K562 (cell line): Measurements from ENCODE around the gene SMIM29. TPM values are rescaled to one million over a fixed set of nuclear protein-coding genes. Genes with fewer than 3 reads are reported as not detected.
A peak's percentile ranks its signal among the peaks of the same experiment; 100 is the strongest.

Experiments used
- BMI1 ChIP-seq: fragments of 150-350 bp; IDR thresholded peaks from 2 replicates; pipeline ENCODE4 v1.6.1; 2014; ENCODE audit warnings: low read length
- BRD9 ChIP-seq: fragments of 450-650 bp; IDR thresholded peaks from 2 replicates; pipeline ENCODE4 v1.6.1; 2018; ENCODE audit warnings: low read depth; ENCODE audit not compliant: partially characterized antibody
- CTBP1 ChIP-seq: fragments of 450-650 bp; IDR thresholded peaks from 2 replicates; pipeline ENCODE4 v1.6.1; 2016; ENCODE audit warnings: borderline replicate concordance
- ELF4 ChIP-seq: fragments of 450-650 bp; formaldehyde crosslinking; IDR thresholded peaks from 2 replicates; pipeline ENCODE4 v1.4.0; 2022; ENCODE audit warnings: missing genetic modification characterization
- ESRRA ChIP-seq: fragments of 450-650 bp; IDR thresholded peaks from 2 replicates; pipeline ENCODE4 v1.6.1; 2014; ENCODE audit warnings: low read depth, mild to moderate bottlenecking, moderate library complexity, borderline replicate concordance
- GABPB1 ChIP-seq: sonication (generic); formaldehyde crosslinking; IDR thresholded peaks from 2 replicates; pipeline ENCODE4 v1.8.0; 2022; ENCODE audit warnings: mild to moderate bottlenecking, missing genetic modification reagents
- GATAD2B ChIP-seq: fragments of 450-650 bp; IDR thresholded peaks from 2 replicates; pipeline ENCODE4 v1.6.1; 2017; ENCODE audit warnings: mild to moderate bottlenecking, borderline replicate concordance
- HDAC6 ChIP-seq: IDR thresholded peaks from 2 replicates; pipeline ENCODE4 v1.6.1; 2012; ENCODE audit warnings: low read depth, mild to moderate bottlenecking, control low read depth, inconsistent platforms, low read length, moderate library complexity
- HNRNPH1 ChIP-seq: fragments of 200-400 bp; formaldehyde crosslinking; optimal IDR thresholded peaks from 2 replicates; pipeline ENCODE3; 2017; ENCODE audit warnings: low read depth, mild to moderate bottlenecking, low read length, moderate library complexity
- HNRNPK ChIP-seq: fragments of 200-400 bp; formaldehyde crosslinking; IDR thresholded peaks from one replicate; pipeline ENCODE4 v1.6.1; 2018; ENCODE audit warnings: mild to moderate bottlenecking, low read depth, low read length; ENCODE audit not compliant: poor library complexity, severe bottlenecking
- KDM4B ChIP-seq, 2 experiments: fragments of 450-650 bp in 1 of 2; sonication (generic) in 1 of 2; IDR thresholded peaks; 2 replicates each; pipeline ENCODE4 v1.6.1; 2016 to 2017; ENCODE audit warnings: borderline replicate concordance in 2 of 2, antibody characterized with exemption in 1 of 2, low read depth in 1 of 2, mild to moderate bottlenecking in 1 of 2
- KLF6 ChIP-seq: fragments of 250-450 bp; sonication (Bioruptor Pico); IDR thresholded peaks from 2 replicates; pipeline ENCODE4 v1.4.0; 2020; ENCODE audit warnings: mild to moderate bottlenecking, moderate library complexity, borderline replicate concordance
- MECOM ChIP-seq: fragments of 250-450 bp; sonication (Bioruptor Pico); IDR thresholded peaks from 2 replicates; pipeline ENCODE4 v1.8.0; 2022; ENCODE audit warnings: inconsistent platforms
- NFXL1 ChIP-seq: fragments of 450-650 bp; formaldehyde crosslinking; IDR thresholded peaks from 2 replicates; pipeline ENCODE4 v1.4.0; 2021; ENCODE audit warnings: mild to moderate bottlenecking
- RUNX1 ChIP-seq: sonication (generic); IDR thresholded peaks from 2 replicates; pipeline ENCODE4 v1.6.1; 2016; ENCODE audit warnings: antibody characterized with exemption, low read depth
- SMC3 ChIP-seq: conservative IDR thresholded peaks from 2 replicates; pipeline ENCODE4 v1.6.1; 2011; ENCODE audit warnings: low read depth, low read length, improper control_type of control experiment; ENCODE audit not compliant: insufficient read depth
- SP1 ChIP-seq: sonication (generic); formaldehyde crosslinking; IDR thresholded peaks from 2 replicates; pipeline ENCODE4 v1.8.1; 2022; ENCODE audit warnings: mild to moderate bottlenecking, missing genetic modification reagents
- STAG1 ChIP-seq: sonication (generic); formaldehyde crosslinking; IDR thresholded peaks from 2 replicates; pipeline ENCODE4 v1.5.0; 2020; ENCODE audit warnings: missing genetic modification reagents, borderline replicate concordance
- TAF7 ChIP-seq: fragments of 450-650 bp; IDR thresholded peaks from 2 replicates; pipeline ENCODE4 v1.6.1; 2016; ENCODE audit warnings: missing genetic modification characterization, missing compliant biosample characterization
- ZFP1 ChIP-seq: fragments of 450-650 bp; formaldehyde crosslinking; IDR thresholded peaks from 2 replicates; pipeline ENCODE4 v1.4.0; 2020; ENCODE audit warnings: mild to moderate bottlenecking, mixed read lengths
- ZNF586 ChIP-seq: fragments of 450-650 bp; formaldehyde crosslinking; conservative IDR thresholded peaks from 2 replicates; pipeline ENCODE4 v1.4.0; 2020; ENCODE audit warnings: mild to moderate bottlenecking, moderate library complexity
- ZNF717 ChIP-seq: fragments of 250-450 bp; sonication (Bioruptor Pico); IDR thresholded peaks from 2 replicates; pipeline ENCODE4 v1.5.0; 2021
- polyA plus RNA-seq, 8 experiments: library from polyadenylated mRNA; depleted of rRNA in 4 of 8; stranded (reverse) in 5 of 8; unstranded in 3 of 8; fragments of >200 nt; fragmentation: Nextera tagmentation in 2 of 8; fragmentation: Illumina TruSeq in 1 of 8; extraction: Ambion mirVana in 2 of 8; extraction: Trizol in 1 of 8; gene quantifications; 2 replicates each; pipeline versions ENCODE4 v1.2.1 to v1.2.3, GENCODE V29; 2011 to 2014; ENCODE audit warnings: inconsistent platforms in 1 of 8, missing spikeins in 1 of 8
- total RNA-seq, 7 experiments: library from RNA; depleted of rRNA in 6 of 7; stranded (reverse); fragments of >200 nt in 6 of 7; fragmentation: Illumina TruSeq in 2 of 7; extraction: Trizol in 2 of 7; gene quantifications; 2 replicates each; pipeline versions ENCODE4 v1.2.1 to v1.2.3, GENCODE V29; 2011 to 2021; ENCODE audit warnings: low replicate concordance in 1 of 7
- TF ChIP-seq, protein P1 (sequence below): fragments of 250-450 bp; sonication (Bioruptor Pico); IDR thresholded peaks from 2 replicates; pipeline ENCODE4 v1.4.0; 2020; ENCODE audit warnings: mild to moderate bottlenecking, moderate library complexity
- TF ChIP-seq, protein P2 (sequence below): conservative IDR thresholded peaks from 2 replicates; pipeline ENCODE4 v1.6.1; 2011; ENCODE audit warnings: low read depth, mild to moderate bottlenecking, low read length; ENCODE audit not compliant: control insufficient read depth
- TF ChIP-seq, protein P3 (sequence below): fragments of 450-650 bp; conservative IDR thresholded peaks from 2 replicates; pipeline ENCODE4 v1.6.1; 2016; ENCODE audit warnings: missing genetic modification characterization, low read depth, mild to moderate bottlenecking, control low read depth, missing compliant biosample characterization

SMIM29 gene
- total and polyA plus RNA-seq, 9 of the 15 experiments (the other 6 are each of a cell fraction or from before 2014, with no cell fraction given), result 6.5 to 36.7 (median 20.9) TPM

DNA sequence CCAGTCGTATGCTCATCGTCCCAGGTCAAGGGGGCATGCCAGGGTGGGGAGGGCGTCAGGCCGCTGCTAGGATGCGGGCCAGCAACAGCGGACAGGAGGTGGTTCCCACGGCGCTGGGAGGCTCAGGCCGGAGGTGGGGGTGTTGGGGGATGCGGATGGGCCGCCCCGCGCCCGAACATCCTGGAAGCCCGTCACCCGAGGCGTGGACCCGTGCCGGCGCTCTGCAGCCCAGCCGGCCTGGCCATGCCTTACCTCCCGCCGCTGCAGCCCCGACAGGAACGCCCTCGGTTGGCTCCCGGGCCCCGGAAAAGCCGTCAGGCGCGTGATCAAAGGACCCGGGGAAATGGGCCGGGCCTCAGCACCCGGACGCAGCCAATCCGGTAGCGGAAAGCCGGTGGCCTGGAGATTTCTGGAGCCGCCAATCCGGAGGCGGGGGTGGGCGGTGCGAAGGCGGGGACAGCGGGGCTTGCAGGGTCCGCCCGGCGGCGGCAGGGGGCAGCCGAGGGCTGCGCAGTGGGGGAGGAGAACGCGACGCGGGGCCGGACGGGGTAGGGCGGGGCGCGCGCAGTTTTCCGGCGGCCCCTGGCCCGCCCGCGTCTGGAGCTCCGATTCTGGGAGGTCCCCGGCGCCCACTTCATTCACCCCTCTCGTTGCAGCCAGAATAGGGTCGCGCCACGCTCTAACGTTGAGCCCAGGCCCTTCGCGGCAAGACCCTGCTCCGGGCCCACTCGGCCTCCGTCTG lies at the start of gene SMIM29 (continued):
- TF ChIP-seq, protein P1, sequence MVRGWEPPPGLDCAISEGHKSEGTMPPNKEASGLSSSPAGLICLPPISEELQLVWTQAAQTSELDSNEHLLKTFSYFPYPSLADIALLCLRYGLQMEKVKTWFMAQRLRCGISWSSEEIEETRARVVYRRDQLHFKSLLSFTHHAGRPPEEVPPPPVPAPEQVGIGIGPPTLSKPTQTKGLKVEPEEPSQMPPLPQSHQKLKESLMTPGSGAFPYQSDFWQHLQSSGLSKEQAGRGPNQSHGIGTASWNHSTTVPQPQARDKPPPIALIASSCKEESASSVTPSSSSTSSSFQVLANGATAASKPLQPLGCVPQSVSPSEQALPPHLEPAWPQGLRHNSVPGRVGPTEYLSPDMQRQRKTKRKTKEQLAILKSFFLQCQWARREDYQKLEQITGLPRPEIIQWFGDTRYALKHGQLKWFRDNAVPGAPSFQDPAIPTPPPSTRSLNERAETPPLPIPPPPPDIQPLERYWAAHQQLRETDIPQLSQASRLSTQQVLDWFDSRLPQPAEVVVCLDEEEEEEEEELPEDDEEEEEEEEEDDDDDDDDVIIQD (CRISPR knock-in tag), result no peak
- TF ChIP-seq ZNF717 (CRISPR knock-in tag), result no peak
- TF ChIP-seq, protein P2, sequence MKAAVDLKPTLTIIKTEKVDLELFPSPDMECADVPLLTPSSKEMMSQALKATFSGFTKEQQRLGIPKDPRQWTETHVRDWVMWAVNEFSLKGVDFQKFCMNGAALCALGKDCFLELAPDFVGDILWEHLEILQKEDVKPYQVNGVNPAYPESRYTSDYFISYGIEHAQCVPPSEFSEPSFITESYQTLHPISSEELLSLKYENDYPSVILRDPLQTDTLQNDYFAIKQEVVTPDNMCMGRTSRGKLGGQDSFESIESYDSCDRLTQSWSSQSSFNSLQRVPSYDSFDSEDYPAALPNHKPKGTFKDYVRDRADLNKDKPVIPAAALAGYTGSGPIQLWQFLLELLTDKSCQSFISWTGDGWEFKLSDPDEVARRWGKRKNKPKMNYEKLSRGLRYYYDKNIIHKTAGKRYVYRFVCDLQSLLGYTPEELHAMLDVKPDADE, result 0 out of 2 replicates have a peak, but pooled peaks have one; percentile 42
- TF ChIP-seq GATAD2B, result no peak; the same call in 1 of the 2 replicates
- TF ChIP-seq, protein P3, sequence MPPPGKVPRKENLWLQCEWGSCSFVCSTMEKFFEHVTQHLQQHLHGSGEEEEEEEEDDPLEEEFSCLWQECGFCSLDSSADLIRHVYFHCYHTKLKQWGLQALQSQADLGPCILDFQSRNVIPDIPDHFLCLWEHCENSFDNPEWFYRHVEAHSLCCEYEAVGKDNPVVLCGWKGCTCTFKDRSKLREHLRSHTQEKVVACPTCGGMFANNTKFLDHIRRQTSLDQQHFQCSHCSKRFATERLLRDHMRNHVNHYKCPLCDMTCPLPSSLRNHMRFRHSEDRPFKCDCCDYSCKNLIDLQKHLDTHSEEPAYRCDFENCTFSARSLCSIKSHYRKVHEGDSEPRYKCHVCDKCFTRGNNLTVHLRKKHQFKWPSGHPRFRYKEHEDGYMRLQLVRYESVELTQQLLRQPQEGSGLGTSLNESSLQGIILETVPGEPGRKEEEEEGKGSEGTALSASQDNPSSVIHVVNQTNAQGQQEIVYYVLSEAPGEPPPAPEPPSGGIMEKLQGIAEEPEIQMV (tag), result no peak
- peak; percentile 83 for TF ChIP-seq STAG1 (CRISPR knock-in tag)
- TF ChIP-seq HDAC6, result no peak
- peak; percentile 48; the same call in 1 of the 2 replicates for TF ChIP-seq CTBP1
- peak; percentile 51; the same call in 1 of the 2 replicates for TF ChIP-seq ESRRA
- no peak for TF ChIP-seq ZNF586 (CRISPR knock-in tag)
- peak; percentile 14 for TF ChIP-seq BRD9
- peak; percentile 49; the same call in 1 of the 2 replicates for TF ChIP-seq ELF4 (CRISPR knock-in tag)
- peak; percentile 62 for TF ChIP-seq GABPB1
- TF ChIP-seq ZFP1, result no peak
- no peak for TF ChIP-seq MECOM (CRISPR knock-in tag)
- TF ChIP-seq SMC3, result peak; percentile 93
- peak; percentile 92 for TF ChIP-seq SP1 (CRISPR knock-in tag)
- TF ChIP-seq NFXL1 (CRISPR knock-in tag), result no peak
- TF ChIP-seq BMI1, result no peak
- peak; percentile 72 for TF ChIP-seq HNRNPK
- peak; percentile 44; the same call in 1 of the 2 replicates for TF ChIP-seq RUNX1
- 0 out of 2 replicates have a peak, but pooled peaks have one; percentile 51 for TF ChIP-seq TAF7
- TF ChIP-seq KDM4B (IDR thresholded peaks at IDR 0.05; ENCODE audit: borderline replicate concordance in 2 of 2, low read depth in 1 of 2), result 0 out of 4 replicates have a peak, but pooled peaks of 1 of the 2 experiments have one; percentile 43
- no peak; the same call in 1 of the 2 replicates for TF ChIP-seq KLF6 (CRISPR knock-in tag)
- no peak for TF ChIP-seq HNRNPH1
